Measurements from ENCODE around the gene ZFAND5. TPM values are rescaled to one million over a fixed set of nuclear protein-coding genes. Genes with fewer than 3 reads are reported as not detected.
A peak's percentile ranks its signal among the peaks of the same experiment; 100 is the strongest.

Gene ZFAND5
- total RNA-seq, 1 donor from 2014 or later, result 162 TPM

GRCh38 chr9:72346333-72346732 is 18.7 kb downstream of the ZFAND5 start:
- Histone ChIP-seq H3K27me3 (ENCODE audit: control insufficient read depth, insufficient read depth, low read length) (no peaks in the 10 kb centered on the region), H3K4me3 (ENCODE audit: low read depth, low read length) (no peak overlapping the region), H3K36me3 (ENCODE audit: control insufficient read depth, insufficient read depth, low read length) (no peaks in the 10 kb centered on the region)
- DNase-seq (ENCODE audit: low read depth), result no peak
- no peak for TF ChIP-seq CTCF (IDR thresholded peaks at IDR 0.05; ENCODE audit: insufficient read depth, low read length, poor library complexity, severe bottlenecking)

DNA sequence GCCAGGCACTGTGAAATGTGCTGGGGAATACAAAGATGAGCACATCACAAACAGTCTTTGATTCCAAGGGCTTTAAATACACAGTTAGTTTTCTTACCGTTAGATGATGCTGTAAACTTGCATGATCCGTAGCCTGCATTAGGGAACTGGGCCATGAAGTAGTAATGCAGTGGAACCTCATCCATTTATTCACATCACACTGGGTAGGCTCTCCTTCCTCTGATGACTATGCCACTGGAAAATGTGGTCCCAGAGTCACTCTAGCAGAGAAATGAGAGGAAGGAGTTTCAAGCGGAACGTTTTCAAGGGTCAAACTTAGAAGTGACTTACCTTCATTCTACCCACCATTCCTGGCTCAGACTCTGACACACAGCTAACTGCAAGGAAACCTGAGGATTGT is 26.4 kb downstream of the ZFAND5 start:
- H3K36me3 ChIP-seq (ENCODE audit: control insufficient read depth, insufficient read depth, low read length), result no peaks in the 10 kb centered on the region
- peak; percentile 82 for DNase-seq (ENCODE audit: low read depth)
- no peak for TF ChIP-seq CTCF (IDR thresholded peaks at IDR 0.05; ENCODE audit: insufficient read depth, low read length, poor library complexity, severe bottlenecking)
- H3K27me3 ChIP-seq (ENCODE audit: control insufficient read depth, insufficient read depth, low read length), result no peaks in the 10 kb centered on the region
- H3K4me3 ChIP-seq (ENCODE audit: low read depth, low read length), result no peak overlapping the region

GRCh38 chr9:72337286-72337685 is 27.7 kb downstream of the ZFAND5 start:
- Histone ChIP-seq H3K36me3 (ENCODE audit: control insufficient read depth, insufficient read depth, low read length) (no peaks in the 10 kb centered on the region), H3K4me3 (ENCODE audit: low read depth, low read length) (no peak overlapping the region), H3K27me3 (ENCODE audit: control insufficient read depth, insufficient read depth, low read length) (no peaks in the 10 kb centered on the region)
- no peak for TF ChIP-seq CTCF (IDR thresholded peaks at IDR 0.05; ENCODE audit: insufficient read depth, low read length, poor library complexity, severe bottlenecking)
- DNase-seq (ENCODE audit: low read depth), result no peak

DNA sequence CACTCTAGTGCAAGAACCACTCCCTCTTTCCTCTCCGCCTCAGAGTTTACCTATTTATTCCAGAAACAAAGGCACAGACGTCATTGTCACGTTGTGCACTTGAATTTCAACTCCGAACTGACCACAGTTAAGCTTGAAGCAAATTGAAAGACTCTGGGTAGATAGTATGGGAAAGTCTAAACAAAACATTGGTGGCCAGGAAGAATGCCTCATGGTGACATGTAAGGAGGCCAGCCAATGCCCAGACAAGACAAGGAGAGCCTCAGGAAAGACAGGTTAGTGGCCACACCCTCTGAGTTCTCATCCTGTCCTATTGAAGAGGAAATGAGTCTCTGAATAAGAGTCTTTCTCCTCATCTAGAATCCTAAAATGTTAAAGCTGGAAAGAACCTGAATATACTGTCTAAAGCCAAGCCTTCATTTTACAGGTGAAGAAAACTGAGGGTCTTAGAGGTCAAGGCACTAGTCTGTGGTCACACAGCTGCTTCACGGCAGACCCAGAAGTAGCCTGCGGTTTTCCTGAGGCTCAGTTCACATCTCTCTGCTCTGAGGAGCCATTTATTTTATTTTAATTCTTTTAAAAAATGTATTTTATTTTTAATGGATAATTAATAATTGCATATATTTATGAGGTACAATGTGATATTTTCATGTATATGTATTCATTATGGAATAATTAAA is 30.2 kb downstream of the ZFAND5 start:
- TF ChIP-seq CTCF (IDR thresholded peaks at IDR 0.05; ENCODE audit: insufficient read depth, low read length, poor library complexity, severe bottlenecking), result no peak
- no peak overlapping the region for H3K4me3 ChIP-seq (ENCODE audit: low read depth, low read length)
- H3K27me3 ChIP-seq (ENCODE audit: control insufficient read depth, insufficient read depth, low read length), result no peaks in the 10 kb centered on the region
- no peak for DNase-seq (ENCODE audit: low read depth)
- no peaks in the 10 kb centered on the region for H3K36me3 ChIP-seq (ENCODE audit: control insufficient read depth, insufficient read depth, low read length)

GRCh38 chr9:72333709-72334108 is 31.3 kb downstream of the ZFAND5 start:
- Histone ChIP-seq H3K27me3 (ENCODE audit: control insufficient read depth, insufficient read depth, low read length) (no peaks in the 10 kb centered on the region), H3K36me3 (ENCODE audit: control insufficient read depth, insufficient read depth, low read length) (no peaks in the 10 kb centered on the region), H3K4me3 (ENCODE audit: low read depth, low read length) (no peak overlapping the region)
- DNase-seq (ENCODE audit: low read depth), result no peak
- peak; percentile 8 for TF ChIP-seq CTCF (IDR thresholded peaks at IDR 0.05; ENCODE audit: insufficient read depth, low read length, poor library complexity, severe bottlenecking)

GRCh38 chr9:72333197-72333596 is 31.8 kb downstream of the ZFAND5 start:
- Histone ChIP-seq H3K27me3 (ENCODE audit: control insufficient read depth, insufficient read depth, low read length) (no peaks in the 10 kb centered on the region), H3K36me3 (ENCODE audit: control insufficient read depth, insufficient read depth, low read length) (no peaks in the 10 kb centered on the region), H3K4me3 (ENCODE audit: low read depth, low read length) (no peak overlapping the region)
- DNase-seq (ENCODE audit: low read depth), result no peak
- TF ChIP-seq CTCF (IDR thresholded peaks at IDR 0.05; ENCODE audit: insufficient read depth, low read length, poor library complexity, severe bottlenecking), result no peak

All from kidney epithelial cell (primary cell).